Coronary artery (tissue), 2 donors: ENCODE measurements around the gene PAX6.

Source experiments
- DNase-seq: peaks from one replicate; pipeline ENCODE4 v3.0.0-alpha.2; 2017; ENCODE audit warnings: low spot score
- H3K27ac ChIP-seq, 2 donors: fragments of 200-600 bp; sonication (generic); one replicate each; pipeline ENCODE4 v1.5.1; 2016 to 2019
- H3K4me3 ChIP-seq: fragments of 200-600 bp; sonication (generic); 2 replicates; pipeline ENCODE4 v1.5.1; 2016; ENCODE audit warnings: mild to moderate bottlenecking, moderate library complexity
- CTCF ChIP-seq: fragments of 200-600 bp; sonication (generic); IDR thresholded peaks from one replicate; pipeline ENCODE4 v1.5.1; 2019; ENCODE audit warnings: antibody characterized with exemption

Gene PAX6

GRCh38 chr11:31767685-31768084 lies 43.4 kb downstream of the PAX6 start:
- H3K27ac ChIP-seq = no peak overlapping the region
- TF ChIP-seq CTCF = no peak
- DNase-seq = no peak
- no peak overlapping the region for H3K4me3 ChIP-seq

GRCh38 chr11:31767066-31767465 lies 44.1 kb downstream of the PAX6 start:
- Histone ChIP-seq H3K4me3 (no peak overlapping the region), H3K27ac (no peak overlapping the region)
- TF ChIP-seq CTCF = no peak
- no peak for DNase-seq

- no peak for DNase-seq
- Histone ChIP-seq H3K27ac (no peak overlapping the region), H3K4me3 (no peak overlapping the region)
- no peak for TF ChIP-seq CTCF
These were observed 46.4 kb downstream of the PAX6 start for GRCh38 chr11:31764766-31765165.

GRCh38 chr11:31764261-31764660 lies 46.9 kb downstream of the PAX6 start:
- no peak for TF ChIP-seq CTCF
- Histone ChIP-seq H3K27ac (no peak overlapping the region), H3K4me3 (no peak overlapping the region)
- no peak for DNase-seq

GRCh38 chr11:31763296-31763695 lies 47.8 kb downstream of the PAX6 start:
- no peak for TF ChIP-seq CTCF
- Histone ChIP-seq H3K4me3 (no peak overlapping the region), H3K27ac (no peak overlapping the region)
- no peak for DNase-seq

GRCh38 chr11:31761636-31762035 lies 49.5 kb downstream of the PAX6 start:
- Histone ChIP-seq H3K4me3 (no peak overlapping the region), H3K27ac (no peak overlapping the region)
- DNase-seq = no peak
- TF ChIP-seq CTCF = no peak

- H3K4me3 ChIP-seq = no peak overlapping the region
- no peak overlapping the region for H3K27ac ChIP-seq
- no peak for TF ChIP-seq CTCF
- DNase-seq = no peak
These were observed 53.8 kb downstream of the PAX6 start for GRCh38 chr11:31757260-31757835.
